NOMO-1 treated with dmso at 0.1 percent for 144 hours (cell line): ENCODE measurements around the gene OTP.
A peak's percentile ranks its signal among the peaks of the same experiment; 100 is the strongest.

Experiments used
- DNase-seq: peaks from one replicate; lab custom pipeline; 2025; ENCODE audit not compliant: unreplicated experiment; lab: John Stamatoyannopoulos, UW

Gene OTP

DNA sequence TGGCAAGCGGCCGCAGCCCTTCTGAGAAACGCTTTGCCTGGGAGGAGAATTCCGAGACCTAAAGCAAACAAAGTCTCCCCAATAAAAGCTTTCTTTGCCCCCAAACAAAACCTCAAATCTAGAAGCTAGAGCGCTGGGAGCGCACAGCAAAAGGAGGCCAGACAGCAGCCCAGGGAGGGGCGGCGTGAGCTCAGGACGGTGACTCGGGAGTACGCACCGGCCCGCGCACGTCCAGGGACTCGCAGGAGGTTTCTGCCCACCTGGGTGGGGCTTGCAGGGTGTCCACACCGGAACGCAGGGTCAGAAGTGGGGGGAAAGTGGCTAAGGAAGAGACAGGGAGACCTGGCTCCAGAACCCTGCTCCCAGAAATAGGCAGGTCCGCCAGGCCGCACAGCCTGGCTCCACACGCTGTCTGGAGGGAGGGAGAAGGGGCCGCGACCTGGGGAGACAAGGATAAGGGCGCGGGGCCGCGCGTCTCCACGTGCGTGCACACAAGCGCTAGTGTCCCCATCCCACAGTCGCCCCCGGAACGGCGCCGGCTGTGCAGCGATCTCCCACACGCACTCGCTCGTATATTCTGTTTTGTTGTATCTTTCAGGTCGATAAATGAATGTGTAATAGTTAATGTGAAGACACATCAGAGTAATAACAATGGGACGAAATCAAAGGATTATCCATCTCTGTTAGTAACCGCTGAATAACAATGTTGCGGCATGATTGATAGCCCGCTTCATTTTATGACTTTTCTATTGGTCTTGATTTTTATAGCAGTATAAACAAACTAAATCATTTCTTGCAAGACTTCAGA is 2.3 kb upstream of the OTP start:
- DNase-seq: no peak

DNA sequence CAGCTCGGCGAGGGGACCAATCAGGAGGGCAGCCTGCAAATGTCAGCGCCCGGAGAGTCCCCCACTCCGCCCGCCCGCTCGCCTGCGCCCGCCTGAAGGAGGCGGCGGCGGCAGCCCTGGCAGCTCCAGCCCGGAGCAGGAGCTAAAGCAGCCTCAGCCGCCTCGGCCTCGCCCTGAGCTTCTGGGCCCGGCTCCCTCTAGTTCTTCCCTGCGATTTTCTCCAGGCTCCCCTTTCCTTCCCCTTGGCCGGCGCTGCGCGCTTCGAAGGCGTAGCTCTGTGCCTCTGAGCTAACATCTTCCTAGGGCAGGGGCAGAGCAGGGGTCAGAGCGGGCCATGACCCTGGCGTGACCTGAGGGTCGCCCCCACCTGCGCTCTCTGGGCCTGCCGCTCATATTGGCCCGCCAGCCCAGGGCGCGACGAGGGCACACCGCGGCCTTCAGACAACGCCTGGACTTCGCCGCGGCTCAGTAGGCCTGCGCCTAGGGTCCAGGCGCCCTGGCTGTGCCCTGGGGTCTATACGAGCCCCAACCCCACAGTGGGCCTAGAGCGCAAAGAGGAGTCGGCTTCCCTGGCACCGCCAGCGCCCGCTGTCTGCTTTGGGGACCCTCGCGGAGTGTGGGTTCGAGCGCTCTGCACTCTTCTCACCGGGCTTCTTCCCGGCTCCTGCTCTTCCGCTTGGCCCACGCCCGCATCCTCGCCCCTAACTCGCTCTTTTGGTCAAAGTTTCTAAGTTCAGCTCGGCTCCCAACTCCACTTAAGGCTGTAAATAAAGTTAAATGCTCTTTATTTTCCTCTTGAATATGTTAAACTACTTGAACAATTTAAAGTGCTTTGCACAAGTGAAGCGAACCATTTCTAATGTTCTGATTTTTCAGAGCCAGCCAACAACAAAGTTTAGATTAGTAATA is 504 bp upstream of the OTP start:
- no peak for DNase-seq

DNA sequence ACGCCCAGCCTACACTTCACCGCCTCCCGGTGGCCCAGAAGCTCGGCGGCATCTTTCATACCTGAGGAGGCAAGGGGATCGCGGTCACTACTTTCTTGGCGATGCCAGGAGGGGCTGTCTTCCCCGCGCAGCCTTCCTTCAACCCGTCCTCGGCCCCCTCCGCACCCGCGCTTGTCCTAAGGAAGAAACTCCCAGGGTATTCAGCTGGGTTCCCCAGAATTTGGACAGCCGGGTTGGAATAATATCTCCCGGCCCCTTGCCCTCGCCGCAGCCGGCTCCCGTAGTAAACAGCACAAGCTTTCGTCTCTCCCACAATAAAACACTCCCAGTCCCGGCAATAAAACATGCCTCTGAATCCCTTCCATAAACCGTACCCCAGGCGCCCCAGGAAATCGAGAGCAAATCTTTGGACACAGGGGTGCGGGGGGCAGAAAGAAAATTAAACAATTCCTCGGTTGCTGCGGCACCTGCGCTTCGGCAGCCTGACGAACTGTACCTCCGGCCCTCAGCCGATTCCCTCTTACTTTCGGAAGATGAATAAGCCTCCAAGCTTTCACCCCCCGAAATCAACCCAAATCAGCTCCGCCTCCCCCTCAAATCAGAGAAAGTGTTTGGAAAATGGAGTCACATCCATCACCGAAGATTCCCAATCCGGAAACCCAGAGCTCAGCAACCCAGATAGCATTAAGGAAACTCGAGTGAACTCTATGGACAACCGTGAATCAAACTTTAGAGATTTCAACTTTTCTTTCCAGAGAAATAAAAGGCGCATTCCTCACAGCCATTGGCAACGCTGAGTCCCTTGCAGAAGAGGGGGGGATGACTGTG is 1.1 kb downstream of the OTP start:
- DNase-seq: no peak

DNA sequence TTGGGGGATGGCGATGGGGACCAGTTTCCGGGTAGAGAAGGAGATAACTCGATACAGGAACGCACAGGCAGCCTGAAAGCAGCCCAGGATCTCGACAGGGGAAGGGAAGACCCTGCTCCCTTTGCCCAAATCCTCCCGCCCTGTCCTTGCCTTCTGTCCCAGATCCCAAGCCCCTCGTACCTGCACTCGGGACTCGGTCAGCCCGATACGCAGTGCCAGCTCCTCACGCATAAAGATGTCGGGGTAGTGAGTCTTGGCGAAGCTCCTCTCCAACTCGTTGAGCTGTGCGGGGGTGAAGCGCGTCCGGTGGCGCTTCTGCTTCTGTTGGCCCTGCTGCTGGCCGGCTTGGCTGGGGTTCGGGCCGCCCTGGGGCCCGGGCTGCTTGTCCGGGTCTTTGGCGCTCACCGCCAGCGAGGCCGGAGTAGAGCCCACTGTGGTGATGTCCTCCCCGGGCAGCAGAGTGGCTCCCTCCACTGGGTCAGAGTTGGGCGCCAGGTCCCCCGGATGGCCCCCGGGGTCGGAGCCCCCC is 1.8 kb downstream of the OTP start:
- DNase-seq: no peak

- no peak for DNase-seq
Measured at GRCh38 chr5:77635917-77636640, 2.4 kb downstream of the OTP start.

- no peak for DNase-seq
Measured at GRCh38 chr5:77635067-77635916, 3.2 kb downstream of the OTP start.

DNA sequence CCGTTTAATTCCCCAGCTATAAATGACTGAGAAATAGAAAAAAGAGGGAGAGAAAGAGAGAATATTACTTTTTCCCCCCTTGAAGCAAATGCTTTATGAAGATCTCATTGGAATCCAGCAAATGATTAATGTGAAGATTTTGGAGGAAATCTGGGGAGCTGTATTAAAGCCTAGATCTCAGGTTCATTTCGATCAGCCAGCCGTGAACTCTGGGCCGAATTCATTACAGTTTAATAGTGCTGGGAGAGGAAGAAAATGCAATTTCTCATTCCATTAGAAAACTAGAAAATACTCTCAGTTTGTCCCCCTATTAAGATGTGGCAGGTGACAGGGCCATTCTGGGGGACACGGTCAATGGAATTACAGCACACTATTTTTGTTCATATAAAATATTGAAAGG is 4.8 kb downstream of the OTP start:
- no peak for DNase-seq

DNA sequence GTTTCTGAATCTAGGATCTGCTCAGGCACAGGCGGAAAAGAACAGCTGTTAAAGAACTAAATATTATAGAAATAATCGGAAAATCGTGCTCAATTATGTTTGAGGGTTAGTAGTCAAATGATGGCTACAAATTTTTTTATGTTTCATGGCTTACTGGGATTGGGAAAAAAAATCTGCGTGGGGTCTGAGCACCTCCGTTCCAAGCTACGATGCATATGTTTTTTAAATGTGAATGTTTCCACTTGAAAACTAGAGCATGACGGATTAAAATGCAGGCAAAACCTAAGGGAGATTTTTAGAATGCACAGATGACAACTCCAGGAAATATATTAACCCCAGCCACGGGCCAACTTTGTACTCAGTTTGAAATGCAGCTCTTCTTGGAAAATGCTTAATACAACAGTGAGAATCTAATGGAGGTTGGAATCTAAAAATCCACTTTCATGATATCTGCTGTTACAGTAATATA is 5.3 kb downstream of the OTP start:
- DNase-seq: no peak

DNA sequence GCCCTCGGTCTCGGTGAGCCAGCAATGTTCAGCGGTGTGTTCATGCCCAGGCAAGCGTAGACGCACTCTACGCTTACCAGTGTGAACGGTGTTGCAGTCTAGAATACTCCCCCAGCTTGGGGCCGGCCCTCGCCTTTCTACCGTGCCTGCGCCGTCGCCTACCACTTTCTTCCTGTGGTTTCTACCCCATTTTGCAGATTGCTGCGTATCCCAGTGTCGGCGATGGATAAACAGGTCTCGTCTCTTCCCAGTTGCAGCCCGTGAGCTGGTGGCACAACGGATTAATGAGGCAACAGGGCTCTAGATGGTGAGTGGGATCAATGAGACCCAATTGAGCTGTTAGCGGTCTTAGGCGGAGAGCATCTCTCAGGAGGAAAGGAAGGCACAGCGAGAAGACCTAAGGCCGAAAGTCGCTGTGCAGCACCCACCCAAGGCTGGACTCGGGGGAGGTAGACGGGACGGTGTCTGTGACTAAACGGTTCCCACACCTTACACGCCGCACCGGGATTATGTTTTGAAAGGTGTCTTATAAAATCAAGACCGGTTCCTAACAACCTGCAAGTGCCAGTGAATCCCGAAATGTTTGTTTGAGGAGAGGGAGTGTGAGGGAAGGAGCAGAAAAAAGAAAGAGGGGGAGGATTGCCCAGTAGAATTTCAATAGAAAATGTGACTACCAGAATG is 5.8 kb downstream of the OTP start:
- DNase-seq: no peak

- DNase-seq: peak; percentile 92
Measured at GRCh38 chr5:77630114-77630680, 8.3 kb downstream of the OTP start.

DNA sequence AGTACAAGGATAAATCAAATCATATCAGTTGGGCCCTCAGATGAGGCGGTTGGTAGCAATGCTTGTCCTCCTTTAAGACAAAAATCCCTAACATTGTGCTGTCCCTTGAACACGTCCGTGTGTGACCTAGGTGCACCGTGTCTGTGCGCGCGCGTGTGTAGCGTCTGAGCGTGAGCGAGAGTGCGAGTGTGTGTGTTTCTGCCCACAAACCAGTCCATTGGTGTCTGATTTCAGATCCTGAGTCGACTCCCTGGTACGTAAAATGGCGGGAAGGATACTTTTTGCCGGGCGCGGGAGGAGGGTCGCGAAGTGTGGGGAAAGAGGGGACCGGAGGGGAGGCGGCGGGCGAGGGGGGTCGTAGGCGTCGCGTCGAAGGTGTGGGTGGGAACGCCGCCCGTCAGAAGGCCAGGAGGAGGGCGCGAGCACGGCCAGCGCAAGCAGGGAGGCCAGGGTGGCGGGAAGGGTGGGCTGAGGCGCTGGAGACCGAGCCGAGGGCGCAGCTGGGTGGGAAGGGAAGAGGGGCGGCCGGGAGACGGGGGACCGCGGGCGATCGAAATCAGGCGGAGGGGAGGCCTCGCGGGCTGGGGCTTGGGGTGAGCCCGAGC is 8.9 kb downstream of the OTP start:
- no peak for DNase-seq

DNA sequence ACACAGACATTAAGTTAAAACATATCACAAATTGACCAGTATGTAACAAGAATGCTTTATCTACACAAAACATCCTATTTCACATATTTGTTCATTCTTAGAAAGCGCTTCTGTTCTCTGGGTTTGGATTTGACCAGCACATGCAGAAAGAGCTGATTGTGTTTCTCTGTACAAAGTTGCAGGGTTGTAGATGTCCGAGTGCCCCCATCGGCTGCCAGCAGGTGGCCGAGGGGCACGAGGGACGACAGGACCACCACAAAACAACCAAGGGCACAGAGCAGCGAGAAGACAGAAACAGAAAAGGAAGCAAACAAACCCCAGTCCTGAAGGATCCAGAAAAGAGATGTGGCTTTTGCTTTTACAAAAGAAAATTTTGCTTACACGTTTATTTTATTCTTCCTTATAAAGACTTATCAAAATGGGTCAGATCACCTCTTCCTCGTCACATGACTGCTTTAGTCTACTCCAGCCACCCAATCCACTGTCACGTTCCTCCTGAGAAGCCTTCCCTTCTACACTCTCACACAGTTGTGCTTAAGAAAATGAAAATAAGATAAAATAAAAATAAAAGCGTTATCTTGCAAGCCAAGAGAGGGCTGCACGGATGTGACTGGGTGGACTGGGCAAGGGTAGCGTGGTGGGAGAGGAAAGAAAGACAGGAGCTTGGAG is 9.5 kb downstream of the OTP start:
- no peak for DNase-seq

- DNase-seq: no peak
Measured at GRCh38 chr5:77627869-77628674, 10.4 kb downstream of the OTP start.

DNA sequence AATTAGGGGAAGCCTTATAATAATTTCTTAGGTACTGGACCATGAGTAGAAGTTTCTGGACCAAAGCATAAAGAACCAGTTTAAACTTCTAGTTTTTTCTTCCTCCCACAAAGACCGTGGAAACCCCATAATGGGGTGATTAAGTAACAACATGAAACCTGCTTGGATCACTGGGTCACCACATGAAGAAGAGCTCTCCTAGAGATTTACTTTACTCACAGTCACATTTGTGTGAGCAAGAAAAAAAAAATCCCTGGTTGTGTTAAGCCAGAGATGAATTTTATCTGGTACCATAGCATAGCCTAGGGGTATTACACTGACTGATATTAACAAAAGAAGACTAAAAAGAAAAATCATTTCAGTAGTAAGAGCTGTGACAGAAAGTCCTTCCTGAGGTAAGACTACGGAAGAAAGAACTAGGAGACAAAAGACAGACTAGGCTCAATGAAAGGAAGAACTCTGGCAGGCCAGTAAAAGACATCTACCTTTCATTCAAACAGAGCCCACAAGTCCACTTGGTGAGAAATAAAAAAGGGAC is 15.2 kb downstream of the OTP start:
- DNase-seq: no peak

DNA sequence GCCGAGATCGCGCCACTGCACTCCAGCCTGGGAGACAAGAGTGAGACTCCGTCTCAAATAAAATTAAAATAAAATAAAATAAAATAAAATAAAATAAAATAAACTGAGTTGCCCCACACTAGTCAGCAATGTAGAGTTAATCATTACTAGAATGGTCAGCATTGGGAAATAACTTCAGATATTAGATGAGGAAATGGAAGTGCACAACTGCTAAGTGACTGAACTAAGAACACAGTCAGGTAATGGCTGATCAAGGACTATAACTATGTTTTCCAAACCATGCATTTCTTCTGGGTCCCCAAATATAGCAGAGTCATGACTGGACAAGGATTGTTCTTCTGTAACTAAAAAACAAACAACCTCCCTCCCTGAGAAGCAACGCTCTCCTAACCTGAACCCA is 17.1 kb downstream of the OTP start:
- DNase-seq: no peak

DNA sequence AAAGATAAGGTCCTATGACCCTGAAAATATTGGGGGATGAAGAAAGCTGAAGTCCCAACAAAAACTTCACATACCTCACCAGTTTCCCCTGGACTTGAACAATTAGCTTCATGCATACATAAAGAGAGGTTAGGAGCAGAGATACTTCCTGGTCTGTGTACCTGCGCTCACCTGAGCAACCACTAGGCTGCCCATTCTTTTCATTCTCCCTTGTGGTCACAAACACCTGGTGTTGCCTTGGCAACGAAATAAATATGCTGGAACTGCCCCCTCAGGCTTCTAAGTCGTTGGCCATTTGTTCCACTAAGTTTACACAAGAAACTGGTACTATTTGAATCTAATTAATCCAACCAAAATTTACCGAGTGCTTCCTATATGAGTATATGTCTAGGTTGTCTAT is 18.1 kb downstream of the OTP start:
- no peak for DNase-seq
